Measurements from ENCODE around the gene ALG11. TPM values are rescaled to one million over a fixed set of nuclear protein-coding genes. Genes with fewer than 3 reads are reported as not detected.
"Not testable (repeated sequence)": the region's sequence is repeated elsewhere in the genome, so short reads cannot be mapped to it uniquely, and the experiment has no call there.

ALG11 gene
- total RNA-seq, 1 donor from 2014 or later: 21.5 TPM

GRCh38 chr13:52024481-52024880, 12.3 kb downstream of the ALG11 start, which contains the start of gene UTP14C:
Gene UTP14C, plus strand, starts transcription at chr13:52024691. Its CDS starts 4,114 bp downstream, at chr13:52028805.
- Mint-ChIP-seq H3K27me3 (ENCODE audit: low read depth) (no peaks in the 10 kb centered on the region), H3K9me3 (peaks cover 6% of the 10 kb centered on the region), H3K27ac (no peak within 1 kb of the TSS), H3K4me1 (ENCODE audit: low read depth) (peaks cover 6% of the 10 kb centered on the region), H3K36me3 (ENCODE audit: low read depth) (peaks cover 80% of the 10 kb centered on the region), H3K4me3 (ENCODE audit: low read depth) (no peak within 1 kb of the TSS)
- intact Hi-C loops (cut with micrococcal nuclease): no loop called here
- DNase-seq (ENCODE audit: low spot score): no peak

- H3K36me3 Mint-ChIP-seq (ENCODE audit: low read depth): peaks cover 77% of the 10 kb centered on the region
- no peaks in the 10 kb centered on the region for H3K27me3 Mint-ChIP-seq (ENCODE audit: low read depth)
- intact Hi-C loops (cut with micrococcal nuclease): no loop called here
- peaks cover 6% of the 10 kb centered on the region for H3K9me3 Mint-ChIP-seq
- H3K27ac Mint-ChIP-seq: no peak overlapping the region
- peaks cover 11% of the 10 kb centered on the region for H3K4me1 Mint-ChIP-seq (ENCODE audit: low read depth)
- no peak overlapping the region for H3K4me3 Mint-ChIP-seq (ENCODE audit: low read depth)
- no peak for DNase-seq (ENCODE audit: low spot score)
Measured at GRCh38 chr13:52025475-52026245, 13.5 kb downstream of the ALG11 start.

GRCh38 chr13:52026246-52026626, 14.0 kb downstream of the ALG11 start:
- Mint-ChIP-seq H3K27ac (no peak overlapping the region), H3K36me3 (ENCODE audit: low read depth) (peaks cover 72% of the 10 kb centered on the region), H3K9me3 (peaks cover 6% of the 10 kb centered on the region), H3K4me1 (ENCODE audit: low read depth) (peaks cover 11% of the 10 kb centered on the region), H3K4me3 (ENCODE audit: low read depth) (no peak overlapping the region), H3K27me3 (ENCODE audit: low read depth) (no peaks in the 10 kb centered on the region)
- intact Hi-C loops (cut with micrococcal nuclease): no loop called here
- no peak for DNase-seq (ENCODE audit: low spot score)

GRCh38 chr13:52027832-52028231, 15.6 kb downstream of the ALG11 start:
- Mint-ChIP-seq H3K9me3 (peaks cover 6% of the 10 kb centered on the region), H3K4me3 (ENCODE audit: low read depth) (no peak overlapping the region), H3K27me3 (ENCODE audit: low read depth) (no peaks in the 10 kb centered on the region), H3K27ac (no peak overlapping the region), H3K4me1 (ENCODE audit: low read depth) (peaks cover 11% of the 10 kb centered on the region), H3K36me3 (ENCODE audit: low read depth) (peaks cover 63% of the 10 kb centered on the region)
- intact Hi-C loops (cut with micrococcal nuclease): no loop called here
- DNase-seq (ENCODE audit: low spot score): no peak

- Mint-ChIP-seq H3K27ac (no peak overlapping the region), H3K4me1 (ENCODE audit: low read depth) (peaks cover 11% of the 10 kb centered on the region), H3K36me3 (ENCODE audit: low read depth) (peaks cover 52% of the 10 kb centered on the region), H3K9me3 (peaks cover 6% of the 10 kb centered on the region), H3K4me3 (ENCODE audit: low read depth) (no peak overlapping the region), H3K27me3 (ENCODE audit: low read depth) (no peaks in the 10 kb centered on the region)
- intact Hi-C loops (cut with micrococcal nuclease): no loop called here
- no peak for DNase-seq (ENCODE audit: low spot score)
Measured at GRCh38 chr13:52029569-52029968, 17.4 kb downstream of the ALG11 start.

- intact Hi-C loops (cut with micrococcal nuclease); H3K27ac Mint-ChIP-seq; DNase-seq (ENCODE audit: low spot score); H3K9me3 Mint-ChIP-seq; H3K4me3 Mint-ChIP-seq (ENCODE audit: low read depth); H3K27me3 Mint-ChIP-seq (ENCODE audit: low read depth): not testable (repeated sequence)
- H3K4me1 Mint-ChIP-seq (ENCODE audit: low read depth): peaks cover 11% of the 10 kb centered on the region
- peaks cover 44% of the 10 kb centered on the region for H3K36me3 Mint-ChIP-seq (ENCODE audit: low read depth)
Measured at GRCh38 chr13:52030401-52030800, 18.2 kb downstream of the ALG11 start.

- H3K9me3 Mint-ChIP-seq: no peaks in the 10 kb centered on the region
- H3K27ac Mint-ChIP-seq: no peak overlapping the region
- H3K4me1 Mint-ChIP-seq (ENCODE audit: low read depth): peaks cover 5% of the 10 kb centered on the region
- no peaks in the 10 kb centered on the region for H3K27me3 Mint-ChIP-seq (ENCODE audit: low read depth)
- no peak overlapping the region for H3K4me3 Mint-ChIP-seq (ENCODE audit: low read depth)
- H3K36me3 Mint-ChIP-seq (ENCODE audit: low read depth): peaks cover 22% of the 10 kb centered on the region
- DNase-seq (ENCODE audit: low spot score): no peak
- intact Hi-C loops (cut with micrococcal nuclease): no loop called here
Measured at GRCh38 chr13:52033039-52033438, 20.8 kb downstream of the ALG11 start.

- Mint-ChIP-seq H3K36me3 (ENCODE audit: low read depth) (peaks cover 8% of the 10 kb centered on the region), H3K9me3 (no peaks in the 10 kb centered on the region), H3K27me3 (ENCODE audit: low read depth) (no peaks in the 10 kb centered on the region), H3K4me1 (ENCODE audit: low read depth) (peaks cover 5% of the 10 kb centered on the region), H3K27ac (no peak overlapping the region), H3K4me3 (ENCODE audit: low read depth) (no peak overlapping the region)
- intact Hi-C loops (cut with micrococcal nuclease): no loop called here
- no peak for DNase-seq (ENCODE audit: low spot score)
Measured at GRCh38 chr13:52034616-52035226, 22.5 kb downstream of the ALG11 start.

- intact Hi-C loops (cut with micrococcal nuclease): no loop called here
- no peak overlapping the region for H3K4me3 Mint-ChIP-seq (ENCODE audit: low read depth)
- DNase-seq (ENCODE audit: low spot score): no peak
- no peaks in the 10 kb centered on the region for H3K4me1 Mint-ChIP-seq (ENCODE audit: low read depth)
- no peaks in the 10 kb centered on the region for H3K9me3 Mint-ChIP-seq
- no peaks in the 10 kb centered on the region for H3K36me3 Mint-ChIP-seq (ENCODE audit: low read depth)
- H3K27ac Mint-ChIP-seq: no peak overlapping the region
- H3K27me3 Mint-ChIP-seq (ENCODE audit: low read depth): no peaks in the 10 kb centered on the region
Measured at GRCh38 chr13:52036037-52036436, 23.8 kb downstream of the ALG11 start.

GRCh38 chr13:52043675-52044074, 31.5 kb downstream of the ALG11 start:
- Mint-ChIP-seq H3K9me3 (no peaks in the 10 kb centered on the region), H3K27me3 (ENCODE audit: low read depth) (no peaks in the 10 kb centered on the region), H3K27ac (no peak overlapping the region), H3K36me3 (ENCODE audit: low read depth) (no peaks in the 10 kb centered on the region), H3K4me3 (ENCODE audit: low read depth) (no peak overlapping the region), H3K4me1 (ENCODE audit: low read depth) (no peaks in the 10 kb centered on the region)
- intact Hi-C loops (cut with micrococcal nuclease): no loop called here
- no peak for DNase-seq (ENCODE audit: low spot score)

GRCh38 chr13:52047463-52047862, 35.3 kb downstream of the ALG11 start:
- Mint-ChIP-seq H3K4me1 (ENCODE audit: low read depth) (no peaks in the 10 kb centered on the region), H3K9me3 (no peaks in the 10 kb centered on the region), H3K36me3 (ENCODE audit: low read depth) (no peaks in the 10 kb centered on the region), H3K4me3 (ENCODE audit: low read depth) (no peak overlapping the region), H3K27me3 (ENCODE audit: low read depth) (no peaks in the 10 kb centered on the region), H3K27ac (no peak overlapping the region)
- intact Hi-C loops (cut with micrococcal nuclease): no loop called here
- DNase-seq (ENCODE audit: low spot score): no peak

- no peaks in the 10 kb centered on the region for H3K36me3 Mint-ChIP-seq (ENCODE audit: low read depth)
- no peak overlapping the region for H3K4me3 Mint-ChIP-seq (ENCODE audit: low read depth)
- H3K9me3 Mint-ChIP-seq: no peaks in the 10 kb centered on the region
- intact Hi-C loops (cut with micrococcal nuclease): no loop called here
- DNase-seq (ENCODE audit: low spot score): no peak
- no peaks in the 10 kb centered on the region for H3K27me3 Mint-ChIP-seq (ENCODE audit: low read depth)
- no peaks in the 10 kb centered on the region for H3K4me1 Mint-ChIP-seq (ENCODE audit: low read depth)
- no peak overlapping the region for H3K27ac Mint-ChIP-seq
Measured at GRCh38 chr13:52048516-52048915, 36.3 kb downstream of the ALG11 start.

- no peaks in the 10 kb centered on the region for H3K36me3 Mint-ChIP-seq (ENCODE audit: low read depth)
- H3K4me3 Mint-ChIP-seq (ENCODE audit: low read depth): no peak overlapping the region
- H3K4me1 Mint-ChIP-seq (ENCODE audit: low read depth): no peaks in the 10 kb centered on the region
- H3K9me3 Mint-ChIP-seq: no peaks in the 10 kb centered on the region
- no peaks in the 10 kb centered on the region for H3K27me3 Mint-ChIP-seq (ENCODE audit: low read depth)
- no peak overlapping the region for H3K27ac Mint-ChIP-seq
- DNase-seq (ENCODE audit: low spot score): no peak
- intact Hi-C loops (cut with micrococcal nuclease): no loop called here
Measured at GRCh38 chr13:52051400-52051799, 39.2 kb downstream of the ALG11 start.

Measured in activated T-helper 2 cell treated with anti-CD3 and anti-CD28 coated beads, Interferon-gamma antibody, Interleukin-2, Interleukin-4, amounts not matched to agents 10 μg/mL and 5 μg/mL and 100 μg/mL, durations not matched to agents 14 hours and 24 hours and 36 hours (primary cell).